Omental fat pad (tissue), 4 donors: Measurements from ENCODE around the gene ARSI. TPM values are rescaled to one million over a fixed set of nuclear protein-coding genes. Genes with fewer than 3 reads are reported as not detected.

Experiments
- ATAC-seq: fragments of 150-250 bp; one replicate; pipeline ENCODE4 v1.9.1; 2016; ENCODE audit warnings: mild to moderate bottlenecking, moderate library complexity; ENCODE audit not compliant: low FRiP score
- DNase-seq: peaks from one replicate; pipeline ENCODE4 v3.0.0-alpha.2; 2019; ENCODE audit warnings: low spot score
- total RNA-seq, 4 donors: library from RNA; depleted of rRNA; stranded (reverse); fragments of >200 nt; gene quantifications; one replicate each; pipeline ENCODE4 v1.1.0, GENCODE V29; 2016
- TF ChIP-seq, protein P1 (sequence below), 3 donors: fragments of 450-650 bp; IDR thresholded peaks; one replicate each; pipeline ENCODE4 v1.5.1; 2016 to 2017; ENCODE audit warnings: antibody characterized with exemption in 3 of 3, mild to moderate bottlenecking in 3 of 3, moderate library complexity in 2 of 3

The ARSI gene
- total RNA-seq, 4 donors from 2014 or later, result 0.69 to 43.1 (median 3.6) TPM

DNA sequence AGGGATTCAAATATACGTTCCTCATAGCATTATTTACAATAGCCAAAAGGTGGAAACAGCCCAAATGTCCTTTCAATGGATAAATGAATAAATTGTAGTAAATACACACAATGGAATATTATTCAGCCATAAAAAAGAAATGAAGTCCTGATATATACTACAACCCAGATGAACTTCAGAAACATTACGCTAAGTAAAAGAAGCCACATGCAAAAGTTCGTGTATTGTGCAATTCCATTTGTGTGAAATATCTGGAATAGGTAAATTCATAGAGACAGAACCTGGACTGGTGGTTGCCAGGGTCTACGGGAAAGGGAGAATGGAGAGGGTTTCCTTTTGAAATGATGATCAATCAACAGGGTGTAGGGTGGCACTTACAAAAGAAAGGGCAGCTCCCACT is 12.5 kb upstream of the ARSI start:
- no peak for ATAC-seq
- TF ChIP-seq, protein P1, sequence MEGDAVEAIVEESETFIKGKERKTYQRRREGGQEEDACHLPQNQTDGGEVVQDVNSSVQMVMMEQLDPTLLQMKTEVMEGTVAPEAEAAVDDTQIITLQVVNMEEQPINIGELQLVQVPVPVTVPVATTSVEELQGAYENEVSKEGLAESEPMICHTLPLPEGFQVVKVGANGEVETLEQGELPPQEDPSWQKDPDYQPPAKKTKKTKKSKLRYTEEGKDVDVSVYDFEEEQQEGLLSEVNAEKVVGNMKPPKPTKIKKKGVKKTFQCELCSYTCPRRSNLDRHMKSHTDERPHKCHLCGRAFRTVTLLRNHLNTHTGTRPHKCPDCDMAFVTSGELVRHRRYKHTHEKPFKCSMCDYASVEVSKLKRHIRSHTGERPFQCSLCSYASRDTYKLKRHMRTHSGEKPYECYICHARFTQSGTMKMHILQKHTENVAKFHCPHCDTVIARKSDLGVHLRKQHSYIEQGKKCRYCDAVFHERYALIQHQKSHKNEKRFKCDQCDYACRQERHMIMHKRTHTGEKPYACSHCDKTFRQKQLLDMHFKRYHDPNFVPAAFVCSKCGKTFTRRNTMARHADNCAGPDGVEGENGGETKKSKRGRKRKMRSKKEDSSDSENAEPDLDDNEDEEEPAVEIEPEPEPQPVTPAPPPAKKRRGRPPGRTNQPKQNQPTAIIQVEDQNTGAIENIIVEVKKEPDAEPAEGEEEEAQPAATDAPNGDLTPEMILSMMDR (IDR thresholded peaks at IDR 0.05), result no peak

DNA sequence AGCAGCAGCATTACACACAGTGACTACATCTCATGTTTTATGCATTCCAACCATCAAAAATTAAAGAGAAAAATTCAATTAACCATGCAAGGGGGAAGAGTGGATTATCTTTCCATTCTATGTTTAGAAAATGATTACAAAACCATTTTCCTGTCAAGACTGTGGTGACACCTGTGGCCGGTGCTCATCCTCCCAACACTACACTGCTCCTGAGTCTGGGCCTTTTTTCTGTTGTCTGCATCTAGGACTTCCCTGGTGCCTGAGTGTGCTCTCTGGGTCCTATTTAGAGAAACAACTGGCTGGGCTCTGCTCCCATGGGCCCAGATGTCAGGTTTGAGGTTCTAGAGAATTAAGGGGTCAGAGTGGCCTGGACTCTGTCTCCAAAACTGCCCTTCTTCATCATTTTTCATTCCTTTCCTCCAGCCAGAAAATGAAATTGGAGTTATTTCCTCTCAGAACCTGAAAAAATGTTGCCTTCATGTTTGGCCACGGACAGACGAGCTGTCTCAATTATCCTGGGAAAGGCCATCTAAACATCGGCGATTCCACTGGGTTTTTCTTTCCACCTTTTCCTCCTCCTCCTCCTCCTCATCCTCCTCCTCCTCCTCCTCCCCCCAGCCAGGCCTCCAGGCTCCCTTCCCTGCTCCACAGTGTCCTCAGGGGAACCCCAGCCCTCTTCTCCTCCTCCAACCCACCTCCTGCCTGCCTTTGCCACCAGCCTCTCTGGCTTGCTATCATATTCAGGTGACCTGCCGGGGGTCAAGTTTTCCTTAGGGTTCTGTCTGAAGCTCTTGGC is 11.4 kb upstream of the ARSI start:
- no peak for ATAC-seq
- TF ChIP-seq, protein P1 (IDR thresholded peaks at IDR 0.05), result no peak
- DNase-seq, result no peak

More for the DNA sequence above, 12.5 kb upstream of the ARSI start:
- DNase-seq, result no peak

DNA sequence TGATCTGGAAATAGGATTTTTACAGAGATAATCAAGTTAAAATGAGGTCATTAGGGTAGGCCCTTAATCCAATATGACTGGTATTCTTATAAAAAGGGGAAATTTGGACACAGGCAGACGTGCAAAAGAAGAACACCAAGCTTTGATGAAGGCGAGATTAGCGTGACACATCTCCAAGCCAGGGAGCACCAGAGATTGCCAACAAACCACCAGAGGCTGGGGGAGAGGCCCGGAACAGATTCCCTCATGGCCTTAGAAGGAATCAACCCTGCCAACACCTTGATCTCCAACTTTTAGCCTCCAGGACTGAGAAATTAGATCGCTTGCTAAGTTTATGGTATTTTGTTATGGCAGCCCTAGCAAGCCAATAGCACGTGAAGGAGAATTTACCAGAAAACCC is 10.8 kb upstream of the ARSI start:
- ATAC-seq (no peak), DNase-seq (no peak)
- TF ChIP-seq, protein P1 (IDR thresholded peaks at IDR 0.05), result no peak

DNA sequence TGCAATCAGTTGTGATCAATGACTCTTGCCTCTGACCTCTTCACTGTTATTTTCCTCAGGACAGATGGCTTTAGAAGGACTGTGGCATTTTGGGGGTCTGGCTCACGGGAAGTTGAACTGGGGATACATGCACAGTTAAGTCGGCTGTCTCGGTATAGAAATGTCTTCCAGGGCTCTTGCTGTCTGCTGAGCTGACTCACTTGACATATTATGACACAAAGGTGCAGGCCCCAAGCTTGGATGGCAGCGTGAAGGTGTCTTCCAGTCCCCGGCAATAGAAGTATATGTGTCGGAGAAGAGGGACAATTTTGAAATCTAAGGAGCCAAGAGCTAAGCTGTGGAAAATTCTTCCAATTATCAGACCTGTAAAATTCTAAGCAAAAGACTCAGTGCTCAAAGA is 9.8 kb upstream of the ARSI start:
- DNase-seq, result no peak
- TF ChIP-seq, protein P1 (IDR thresholded peaks at IDR 0.05), result no peak
- no peak for ATAC-seq

DNA sequence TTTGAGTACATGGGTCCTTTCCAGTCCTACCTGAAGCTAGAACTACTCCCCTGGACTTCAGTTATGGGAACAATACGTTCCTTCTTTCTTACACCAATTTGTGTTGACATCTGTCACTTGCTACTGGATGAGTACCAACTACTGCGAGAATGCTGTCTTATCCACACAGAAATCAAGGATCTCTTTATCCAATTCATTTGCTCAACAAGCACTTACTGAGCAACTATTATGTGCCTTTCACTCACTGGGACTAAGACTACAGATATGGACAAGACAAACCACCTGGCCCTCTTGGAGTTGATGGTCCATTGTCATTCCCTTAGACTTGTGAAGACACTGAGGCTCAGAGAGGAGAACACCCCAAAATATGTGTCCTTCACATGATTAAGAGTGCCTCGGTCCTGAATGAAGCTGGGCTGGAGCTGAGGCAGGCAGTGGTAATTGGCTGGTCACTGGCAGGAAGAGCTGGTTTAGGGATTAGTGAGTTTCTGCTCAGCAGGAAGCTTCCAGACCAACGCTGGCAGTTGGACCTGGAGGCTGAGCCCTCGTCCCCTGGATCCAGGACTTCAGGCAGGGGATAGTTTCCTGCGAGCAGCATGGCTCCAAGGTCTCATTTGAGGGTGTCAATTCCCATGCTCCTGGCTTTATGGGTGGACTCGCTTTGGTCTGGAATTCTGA is 8.4 kb upstream of the ARSI start:
- TF ChIP-seq, protein P1 (IDR thresholded peaks at IDR 0.05), result no peak
- ATAC-seq (no peak), DNase-seq (no peak)

DNA sequence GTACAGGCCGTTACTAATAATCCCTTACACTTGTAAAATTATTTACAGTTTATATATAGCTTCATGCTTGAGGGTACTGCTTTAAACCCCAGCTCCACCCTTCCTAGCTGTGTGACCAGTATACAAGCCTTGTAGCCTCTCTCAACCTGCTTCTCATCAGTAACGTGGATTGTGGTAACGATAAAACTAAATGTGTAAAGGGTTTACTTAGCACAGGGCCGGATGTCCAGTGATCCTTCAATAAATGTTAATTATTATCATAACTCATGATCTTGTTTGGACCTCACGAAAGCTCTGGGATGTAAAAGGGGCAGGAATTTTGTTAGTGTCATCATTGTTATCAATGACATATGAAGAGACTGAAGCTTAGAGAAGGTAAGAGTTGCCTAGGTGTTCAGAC is 7.5 kb upstream of the ARSI start:
- DNase-seq (no peak), ATAC-seq (no peak)
- TF ChIP-seq, protein P1 (IDR thresholded peaks at IDR 0.05), result no peak

DNA sequence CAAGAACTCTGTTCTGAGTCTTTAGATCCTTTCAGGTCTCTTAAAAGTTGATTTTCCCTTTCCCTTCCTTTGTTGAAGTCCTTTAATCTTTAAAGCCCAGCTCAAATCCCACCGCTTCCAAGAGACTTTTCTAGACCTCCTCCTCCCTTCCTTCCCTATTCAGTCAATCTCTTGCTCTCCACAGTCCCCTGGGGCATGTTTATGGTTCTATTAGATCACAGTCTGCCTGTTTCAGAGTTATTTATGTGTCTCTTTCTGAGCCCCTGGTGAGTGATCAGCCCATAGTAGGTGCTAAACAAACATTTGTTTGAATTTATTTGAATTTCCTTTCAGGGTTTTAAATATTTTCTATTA is 7.2 kb upstream of the ARSI start:
- TF ChIP-seq, protein P1 (IDR thresholded peaks at IDR 0.05), result no peak
- DNase-seq (no peak), ATAC-seq (no peak)
